DMS53 (cell line): ENCODE measurements around the gene MAML2.
"Not testable (repeated sequence)": the region's sequence is repeated elsewhere in the genome, so short reads cannot be mapped to it uniquely, and the experiment has no call there.

Experiments
- DNase-seq: peaks from one replicate; lab custom pipeline; 2025; lab: John Stamatoyannopoulos, UW

The MAML2 gene

GRCh38 chr11:96271352-96271751 lies 71.6 kb downstream of the MAML2 start:
- DNase-seq: not testable (repeated sequence)

- not testable (repeated sequence) for DNase-seq
Observed at GRCh38 chr11:96268527-96268926, 74.5 kb downstream of the MAML2 start.

GRCh38 chr11:96267496-96268032 lies 75.4 kb downstream of the MAML2 start:
- DNase-seq: no peak

- no peak for DNase-seq
Observed at GRCh38 chr11:96267001-96267495, 75.9 kb downstream of the MAML2 start.

GRCh38 chr11:96265972-96266371 lies 77.0 kb downstream of the MAML2 start:
- DNase-seq: no peak

GRCh38 chr11:96265220-96265737 lies 77.7 kb downstream of the MAML2 start:
- no peak for DNase-seq

- DNase-seq: no peak
Observed at GRCh38 chr11:96264364-96264763, 78.6 kb downstream of the MAML2 start.

- DNase-seq: no peak
Observed at GRCh38 chr11:96263238-96263763, 79.7 kb downstream of the MAML2 start.

- no peak for DNase-seq
Observed at GRCh38 chr11:96260532-96260931, 82.5 kb downstream of the MAML2 start.

GRCh38 chr11:96260067-96260511 lies 82.9 kb downstream of the MAML2 start:
- DNase-seq: no peak

GRCh38 chr11:96259134-96259830 lies 83.7 kb downstream of the MAML2 start:
- peak; percentile 61 for DNase-seq

GRCh38 chr11:96257972-96258934 lies 84.7 kb downstream of the MAML2 start:
- DNase-seq: no peak

- no peak for DNase-seq
Observed at GRCh38 chr11:96257036-96257435, 86.0 kb downstream of the MAML2 start.

GRCh38 chr11:96256215-96257011 lies 86.6 kb downstream of the MAML2 start:
- no peak for DNase-seq

GRCh38 chr11:96254854-96255253 lies 88.1 kb downstream of the MAML2 start:
- no peak for DNase-seq

GRCh38 chr11:96254087-96254486 lies 88.9 kb downstream of the MAML2 start:
- DNase-seq: no peak

- peak; percentile 35 for DNase-seq
Observed at GRCh38 chr11:96246718-96247552, 96.1 kb downstream of the MAML2 start.

GRCh38 chr11:96242971-96243647 lies 99.9 kb downstream of the MAML2 start:
- DNase-seq: peak; percentile 99

- peak; percentile 63 for DNase-seq
Observed at GRCh38 chr11:96242191-96242847, 100.7 kb downstream of the MAML2 start.
